ENCODE measurements around the gene MELTF.

MELTF gene

GRCh38 chr3:196954832-196955231, 74.8 kb downstream of the MELTF start:
- TF ChIP-seq CTCF (IDR thresholded peaks at IDR 0.05) = no peak
- Histone ChIP-seq H3K27ac (no peak overlapping the region), H3K4me3 (no peak overlapping the region)
- DNase-seq (ENCODE audit: low spot score) = no peak

All from coronary artery (tissue), 2 donors.